GM23248 (cell line): ENCODE data around the gene GALNS. TPM values are rescaled to one million over a fixed set of nuclear protein-coding genes. Genes with fewer than 3 reads are reported as not detected.

ENCODE experiments used
- DNase-seq: peaks from one replicate; pipeline ENCODE4 v3.0.0-alpha.2; 2015
- H2AFZ ChIP-seq: fragments of 200-600 bp; sonication (generic); 2 replicates; pipeline ENCODE4 v1.6.1; 2016; ENCODE audit warnings: antibody characterized with exemption
- H3F3A ChIP-seq: fragments of 200-600 bp; sonication (generic); 2 replicates; pipeline ENCODE4 v1.6.1; 2016; ENCODE audit warnings: mild to moderate bottlenecking, antibody characterized with exemption, mixed run types; ENCODE audit not compliant: insufficient read depth
- H3K27ac ChIP-seq: fragments of 200-600 bp; sonication (generic); 2 replicates; pipeline ENCODE4 v1.5.1; 2016; ENCODE audit warnings: mild to moderate bottlenecking
- H3K27me3 ChIP-seq: fragments of 200-600 bp; sonication (generic); replicated peaks from 2 replicates; pipeline ENCODE4 v1.6.1; 2016; ENCODE audit warnings: mild to moderate bottlenecking; ENCODE audit not compliant: insufficient read depth
- H3K36me3 ChIP-seq: fragments of 200-600 bp; sonication (generic); 2 replicates; pipeline ENCODE4 v1.6.1; 2016; ENCODE audit warnings: low read depth, mild to moderate bottlenecking
- H3K4me1 ChIP-seq: fragments of 200-600 bp; sonication (generic); 2 replicates; pipeline ENCODE4 v1.6.1; 2016; ENCODE audit warnings: mild to moderate bottlenecking; ENCODE audit not compliant: insufficient read depth
- H3K4me2 ChIP-seq: fragments of 200-600 bp; sonication (generic); one replicate; pipeline ENCODE4 v1.6.1; 2016; ENCODE audit warnings: mild to moderate bottlenecking; ENCODE audit not compliant: unreplicated experiment
- H3K4me3 ChIP-seq: fragments of 200-600 bp; sonication (generic); 2 replicates; pipeline ENCODE4 v1.5.1; 2016; ENCODE audit warnings: mild to moderate bottlenecking
- H3K79me2 ChIP-seq: fragments of 200-600 bp; sonication (generic); 2 replicates; pipeline ENCODE4 v1.6.1; 2016; ENCODE audit warnings: mild to moderate bottlenecking; ENCODE audit not compliant: insufficient read depth
- H3K9ac ChIP-seq: fragments of 200-600 bp; sonication (generic); 2 replicates; pipeline ENCODE4 v1.6.1; 2016; ENCODE audit warnings: mild to moderate bottlenecking
- H3K9me2 ChIP-seq: fragments of 200-600 bp; sonication (generic); 2 replicates; pipeline ENCODE4 v1.6.1; 2016; ENCODE audit warnings: mixed run types, mild to moderate bottlenecking, moderate library complexity; ENCODE audit not compliant: insufficient read depth
- H3K9me3 ChIP-seq: fragments of 200-600 bp; sonication (generic); one replicate; pipeline ENCODE4 v1.6.1; 2017; ENCODE audit warnings: low read depth
- H4K20me1 ChIP-seq: fragments of 200-600 bp; sonication (generic); 2 replicates; pipeline ENCODE4 v1.6.0; 2016; ENCODE audit not compliant: insufficient read depth
- EZH2 ChIP-seq: fragments of 200-600 bp; sonication (generic); IDR thresholded peaks from 2 replicates; pipeline ENCODE4 v1.6.1; 2018; ENCODE audit warnings: antibody characterized with exemption, mild to moderate bottlenecking; ENCODE audit not compliant: insufficient read depth, poor library complexity, severe bottlenecking
- EZH2phosphoT487 ChIP-seq: fragments of 200-600 bp; sonication (generic); IDR thresholded peaks from 2 replicates; pipeline ENCODE4 v1.6.1; 2018; ENCODE audit warnings: antibody characterized with exemption, moderate library complexity, mild to moderate bottlenecking, low read depth; ENCODE audit not compliant: insufficient read depth
- WGBS, 2 experiments: methylation state at CpG; one replicate each; pipeline ENCODE4 v1.1.6; 2015 to 2017; ENCODE audit warnings: low lambda C conversion rate in 2 of 2, low coverage in 1 of 2; ENCODE audit errors: missing lambda C conversion rate in 2 of 2; 5-methylcytosine and 5-hydroxymethylcytosine counted together
- in situ Hi-C: fragments of 300-500 bp; cut with MboI; formaldehyde crosslinking; loops from 2 replicates; pipeline ENCODE4 v1.15.0; 2020
- polyA plus RNA-seq: library from polyadenylated mRNA; unstranded; fragments of >200 nt; fragmentation: Nextera tagmentation; extraction: Ambion mirVana; gene quantifications from 2 replicates; pipeline ENCODE4 v1.2.1, GENCODE V29; 2016
- total RNA-seq: library from RNA; depleted of rRNA; stranded (reverse); fragments of >200 nt; shearing (Covaris generic); gene quantifications from 2 replicates; pipeline ENCODE4 v1.2.3, GENCODE V29; 2014; rRNA removed

GALNS gene
- total RNA-seq (21.5 and 24.0 TPM in 2 replicates), polyA plus RNA-seq (38.8 and 39.0 TPM in 2 replicates)

GRCh38 chr16:88856828-88857727 is at the start of gene GALNS, which contains the start of gene TRAPPC2L:
TSS of gene GALNS (minus strand) at chr16:88856947. CDS start at chr16:88856877, 70 bp downstream.
TSS of gene TRAPPC2L (plus strand) at chr16:88857127. CDS start at chr16:88857151, 24 bp downstream.
- Histone ChIP-seq H3K9ac (peak within 1 kb of the TSS; percentile 79), H3K79me2 (peaks cover 27% of the 10 kb centered on the region; the same call in 1 of the 2 replicates), H3K4me3 (peak within 1 kb of the TSS; percentile 92), H3K27me3 (no peaks in the 10 kb centered on the region), H3K4me1 (peaks cover 8% of the 10 kb centered on the region; the same call in 1 of the 2 replicates), H3F3A (no peaks in the 10 kb centered on the region; the same call in 1 of the 2 replicates), H4K20me1 (no peaks in the 10 kb centered on the region), H3K9me3 (no peaks in the 10 kb centered on the region), H3K27ac (0 out of 2 replicates have a peak within 1 kb of the TSS, but pooled peaks have one; percentile 6), H3K9me2 (no peaks in the 10 kb centered on the region), H3K4me2 (peak within 1 kb of the TSS; percentile 91), H2AFZ (peak within 1 kb of the TSS; percentile 89), H3K36me3 (no peaks in the 10 kb centered on the region)
- 1 to 2% methylated on average over 79 to 80 of the region's 87 CpGs for WGBS, 2 experiments
- TF ChIP-seq EZH2phosphoT487 (no peak), EZH2 (no peak)
- DNase-seq, result peak; percentile 100
- in situ Hi-C loops, result no loop called here

- no peaks in the 10 kb centered on the region for H3K4me1 ChIP-seq
- no peaks in the 10 kb centered on the region for H3K36me3 ChIP-seq
- no peak overlapping the region for H2AFZ ChIP-seq
- no peaks in the 10 kb centered on the region for H3F3A ChIP-seq
- no peaks in the 10 kb centered on the region for H3K9me3 ChIP-seq
- no peak overlapping the region for H3K4me3 ChIP-seq
- no peak overlapping the region for H3K9ac ChIP-seq
- no peak overlapping the region for H3K27ac ChIP-seq
- no peak overlapping the region for H3K4me2 ChIP-seq
- no peaks in the 10 kb centered on the region for H3K27me3 ChIP-seq
- in situ Hi-C loops, result no loop called here
- no peaks in the 10 kb centered on the region for H3K79me2 ChIP-seq
- H3K9me2 ChIP-seq, result no peaks in the 10 kb centered on the region
- WGBS, 2 experiments, result 83 to 88% methylated on average over 15 to 16 of the region's 16 CpGs
- no peaks in the 10 kb centered on the region for H4K20me1 ChIP-seq
- no peak for DNase-seq
- TF ChIP-seq EZH2phosphoT487 (no peak), EZH2 (no peak)
Observed at GRCh38 chr16:88906020-88906419, 49.3 kb upstream of the GALNS start.

GRCh38 chr16:88905563-88905962 is 48.8 kb upstream of the GALNS start:
- H3K4me1 ChIP-seq, result no peaks in the 10 kb centered on the region
- no peaks in the 10 kb centered on the region for H3K36me3 ChIP-seq
- H3K9me3 ChIP-seq, result no peaks in the 10 kb centered on the region
- no peaks in the 10 kb centered on the region for H4K20me1 ChIP-seq
- H3F3A ChIP-seq, result no peaks in the 10 kb centered on the region
- H3K4me2 ChIP-seq, result no peak overlapping the region
- no peak overlapping the region for H3K27ac ChIP-seq
- H3K79me2 ChIP-seq, result no peaks in the 10 kb centered on the region
- no peaks in the 10 kb centered on the region for H3K27me3 ChIP-seq
- TF ChIP-seq EZH2phosphoT487, result no peak
- no peak for TF ChIP-seq EZH2
- no peaks in the 10 kb centered on the region for H3K9me2 ChIP-seq
- H3K4me3 ChIP-seq, result no peak overlapping the region
- no peak overlapping the region for H2AFZ ChIP-seq
- peak; percentile 43 for DNase-seq
- H3K9ac ChIP-seq, result no peak overlapping the region
- WGBS, 2 experiments, result 50 to 93% methylated on average over 3 to 13 of the region's 13 CpGs
- in situ Hi-C loops, result no loop called here

GRCh38 chr16:88904676-88905365 is 48.1 kb upstream of the GALNS start:
- Histone ChIP-seq H3K79me2 (no peaks in the 10 kb centered on the region), H3K9ac (no peak overlapping the region), H3K27me3 (no peaks in the 10 kb centered on the region), H3K27ac (no peak overlapping the region), H3K9me2 (no peaks in the 10 kb centered on the region), H3K4me2 (no peak overlapping the region), H3K4me3 (no peak overlapping the region), H2AFZ (no peak overlapping the region), H3K36me3 (no peaks in the 10 kb centered on the region), H3K4me1 (no peaks in the 10 kb centered on the region), H4K20me1 (no peaks in the 10 kb centered on the region), H3F3A (no peaks in the 10 kb centered on the region), H3K9me3 (no peaks in the 10 kb centered on the region)
- DNase-seq, result no peak
- WGBS, 2 experiments, result 79 to 80% methylated on average over 15 to 21 of the region's 21 CpGs
- no peak for TF ChIP-seq EZH2
- TF ChIP-seq EZH2phosphoT487, result no peak
- in situ Hi-C loops, result no loop called here
